NCI-H2196 (cell line): ENCODE measurements around the gene ENOSF1.
"Not testable (repeated sequence)": the region's sequence is repeated elsewhere in the genome, so short reads cannot be mapped to it uniquely, and the experiment has no call there.

Source experiments
- DNase-seq: peaks from one replicate; lab custom pipeline; 2025; ENCODE audit not compliant: unreplicated experiment; lab: John Stamatoyannopoulos, UW

The ENOSF1 gene, protein sequence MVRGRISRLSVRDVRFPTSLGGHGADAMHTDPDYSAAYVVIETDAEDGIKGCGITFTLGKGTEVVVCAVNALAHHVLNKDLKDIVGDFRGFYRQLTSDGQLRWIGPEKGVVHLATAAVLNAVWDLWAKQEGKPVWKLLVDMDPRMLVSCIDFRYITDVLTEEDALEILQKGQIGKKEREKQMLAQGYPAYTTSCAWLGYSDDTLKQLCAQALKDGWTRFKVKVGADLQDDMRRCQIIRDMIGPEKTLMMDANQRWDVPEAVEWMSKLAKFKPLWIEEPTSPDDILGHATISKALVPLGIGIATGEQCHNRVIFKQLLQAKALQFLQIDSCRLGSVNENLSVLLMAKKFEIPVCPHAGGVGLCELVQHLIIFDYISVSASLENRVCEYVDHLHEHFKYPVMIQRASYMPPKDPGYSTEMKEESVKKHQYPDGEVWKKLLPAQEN

DNA sequence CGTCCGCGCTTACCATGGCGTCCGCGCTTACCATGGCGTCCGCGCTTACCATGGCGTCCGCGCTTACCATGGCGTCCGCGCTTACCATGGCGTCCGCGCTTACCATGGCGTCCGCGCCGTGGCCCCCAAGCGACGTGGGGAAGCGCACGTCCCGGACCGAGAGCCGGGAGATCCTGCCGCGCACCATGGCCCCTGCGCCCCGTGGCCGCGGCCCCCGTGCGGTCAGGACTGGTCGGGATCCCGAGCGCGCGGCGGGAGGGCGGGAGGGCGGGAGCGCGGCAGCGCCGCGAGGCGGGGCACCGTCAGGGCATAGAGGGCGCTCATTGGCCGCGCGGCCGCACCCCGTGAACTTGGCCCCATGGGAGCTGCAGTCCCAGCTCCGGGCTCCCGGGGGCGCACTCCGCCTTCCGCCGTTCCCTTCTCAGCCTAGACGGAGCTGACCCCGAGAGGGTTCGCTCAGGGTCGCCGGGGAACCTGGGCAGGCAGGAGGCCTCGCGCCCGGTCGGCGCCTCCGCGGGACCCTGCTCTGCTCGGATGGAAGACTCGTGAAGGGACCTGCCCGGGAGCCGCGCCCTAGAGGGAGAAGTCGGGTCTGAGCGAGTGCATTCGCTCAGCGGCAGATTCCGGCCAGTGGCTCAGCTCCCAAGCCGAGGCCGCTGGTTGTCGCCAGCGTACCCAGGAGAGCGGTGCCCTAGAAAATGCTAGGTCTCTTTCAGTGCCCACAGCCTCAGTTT is at the start of gene ENOSF1:
Gene ENOSF1 (minus strand): TSS at position 230 of the 734 bp plus-strand sequence. CDS start 43 bp downstream, at position 187.
- peak; percentile 79 for DNase-seq

DNA sequence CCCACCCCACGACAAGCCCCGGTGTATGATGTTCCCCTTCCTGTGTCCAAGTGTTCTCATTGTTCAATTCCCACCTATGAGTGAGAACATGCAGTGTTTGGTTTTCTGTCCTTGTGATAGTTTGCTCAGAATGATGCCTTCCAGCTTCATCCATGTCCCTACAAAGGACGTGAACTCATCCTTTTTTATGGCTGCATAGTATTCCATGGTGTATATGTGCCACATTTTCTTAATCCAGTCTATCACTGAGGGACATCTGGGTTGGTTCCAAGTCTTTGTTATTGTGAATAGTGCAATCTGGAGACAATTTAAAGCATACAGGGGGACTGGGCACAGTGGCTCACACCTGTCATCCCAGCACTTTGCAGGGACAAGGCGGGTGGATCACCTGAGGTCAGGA is 47.4 kb upstream of the ENOSF1 start:
- DNase-seq: not testable (repeated sequence)

DNA sequence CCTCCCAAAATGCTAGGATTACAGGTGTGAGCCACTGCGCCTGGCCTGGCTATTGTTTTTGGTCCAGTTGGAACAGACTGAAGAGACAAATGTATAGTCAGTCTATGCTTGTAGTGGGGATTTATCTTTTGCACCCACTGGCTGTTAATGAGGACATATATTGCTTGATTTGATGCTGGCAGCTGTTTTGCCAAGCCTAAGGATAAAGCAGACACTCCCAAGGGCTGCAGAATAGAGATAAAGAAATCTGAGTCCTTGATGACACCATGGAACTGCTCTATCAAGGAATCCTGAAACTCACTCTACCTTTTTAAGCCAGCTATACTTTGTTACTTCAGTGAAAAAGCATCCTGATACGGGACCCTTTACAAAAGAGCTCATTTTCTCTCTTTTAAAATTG is 43.1 kb upstream of the ENOSF1 start:
- DNase-seq: no peak

DNA sequence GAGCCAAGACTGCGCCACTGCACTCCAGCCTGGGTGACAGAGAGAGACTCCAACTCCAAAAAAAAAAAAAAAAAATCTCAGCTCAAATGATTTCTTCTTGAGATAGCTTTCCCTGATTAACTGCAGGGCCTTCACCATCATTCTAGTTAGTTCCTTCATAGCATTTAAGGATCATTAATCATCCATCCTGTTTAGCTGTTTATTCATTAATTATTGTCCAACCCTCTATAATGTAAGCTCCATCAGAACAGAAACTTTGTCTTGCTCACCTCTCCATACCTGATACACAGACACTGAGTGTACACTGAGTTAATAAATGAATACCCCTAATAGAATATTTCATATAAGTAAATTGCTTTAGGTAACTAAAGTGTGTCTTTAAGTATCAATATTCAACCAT is 42.2 kb upstream of the ENOSF1 start:
- DNase-seq: no peak

DNA sequence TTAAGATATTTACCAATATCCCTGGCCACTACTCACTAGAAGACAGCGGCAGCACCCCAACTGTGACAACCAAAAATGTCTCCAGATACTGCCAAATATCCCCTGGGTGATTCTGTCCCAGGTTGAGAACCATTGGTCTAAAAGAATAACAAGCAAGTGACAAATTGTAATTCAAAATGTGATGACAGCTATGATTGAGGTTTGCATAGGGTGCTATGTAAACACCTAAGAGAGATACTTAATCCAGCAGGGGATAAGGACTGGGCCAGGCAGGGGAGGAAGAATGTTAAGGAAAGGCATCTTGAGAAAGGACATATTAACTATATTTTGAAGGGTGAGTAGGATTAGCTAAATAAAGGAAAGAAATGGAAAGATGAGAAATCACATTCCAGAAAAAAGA is 38.0 kb upstream of the ENOSF1 start:
- DNase-seq: no peak

DNA sequence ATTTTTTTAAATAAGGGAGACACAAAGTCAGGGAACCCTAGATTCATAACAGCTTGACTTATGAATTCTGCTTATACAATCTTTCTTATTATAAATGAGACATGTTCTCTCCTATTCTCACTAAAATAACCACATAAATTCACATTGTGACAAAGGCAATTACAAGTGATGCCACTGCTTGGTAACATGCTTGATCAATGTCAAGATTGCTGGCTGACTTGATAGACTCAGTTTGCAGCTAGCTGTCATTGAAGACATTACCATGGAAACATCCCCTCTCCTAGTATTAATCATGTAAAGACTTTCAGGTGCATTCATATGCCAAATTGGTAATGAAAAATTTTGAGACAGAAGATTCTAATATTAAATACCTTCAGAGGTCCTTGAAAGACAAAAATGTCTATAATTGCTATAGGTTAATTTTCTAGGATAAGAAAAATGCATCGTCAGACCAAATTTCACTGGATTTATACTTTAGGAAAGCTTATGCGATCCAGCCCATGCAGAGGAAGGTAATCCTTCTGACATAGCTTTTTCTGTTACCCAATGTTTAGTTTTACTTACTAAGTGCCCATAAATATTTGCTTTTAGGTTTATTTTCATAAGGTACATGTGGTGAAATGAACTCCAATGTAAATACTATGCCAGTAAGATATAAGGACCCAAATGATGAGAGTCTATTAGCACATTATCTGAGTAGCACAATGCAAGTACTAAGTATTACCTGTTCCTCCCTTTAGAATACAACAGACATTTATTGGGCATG is 32.6 kb upstream of the ENOSF1 start:
- DNase-seq: no peak

DNA sequence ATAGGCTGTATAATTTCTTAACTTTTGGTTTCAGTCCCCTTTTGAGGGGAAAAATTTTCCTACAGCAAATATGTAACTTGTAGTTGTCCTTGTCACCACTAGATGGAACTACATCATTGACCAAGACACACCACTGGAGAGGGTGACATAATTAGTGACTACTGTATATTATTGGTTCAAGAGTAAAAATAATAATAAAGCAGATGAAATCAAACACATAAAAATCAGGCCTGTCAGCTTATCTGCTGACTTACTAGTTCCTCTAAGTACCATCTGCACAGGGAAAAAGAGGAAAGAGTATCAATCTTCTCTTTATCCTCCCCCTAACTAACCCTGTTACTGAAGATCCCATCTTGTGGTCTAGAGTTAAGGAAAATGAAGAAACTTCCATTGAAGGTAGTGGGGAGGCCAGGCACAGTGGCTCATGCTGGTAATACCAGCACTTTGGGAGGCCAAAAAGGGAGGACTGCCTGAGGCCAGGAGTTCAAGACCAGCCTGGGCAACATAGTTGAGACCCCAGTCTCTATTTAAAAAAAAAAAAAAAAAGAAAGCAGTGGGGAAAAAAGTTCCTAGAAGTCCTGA is 29.6 kb upstream of the ENOSF1 start:
- DNase-seq: peak; percentile 61

DNA sequence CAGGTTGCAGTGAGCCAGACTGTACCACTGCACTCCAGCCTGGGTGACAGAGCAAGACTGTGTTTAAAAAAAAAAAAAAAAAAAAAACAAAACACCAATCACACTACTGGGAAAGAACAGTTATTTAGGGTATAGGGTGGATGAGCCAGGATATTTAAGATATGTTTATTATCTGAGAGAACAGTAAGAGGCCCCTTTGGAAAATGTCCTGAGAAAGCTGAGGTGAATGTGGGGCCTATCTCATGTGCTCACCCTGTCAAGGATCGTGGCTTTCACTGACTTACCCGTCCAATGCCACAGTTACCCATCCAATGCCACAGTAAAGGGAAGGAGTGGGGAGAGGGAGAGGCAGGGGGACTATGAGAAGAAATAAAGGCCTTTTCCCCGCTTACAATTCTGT is 19.9 kb upstream of the ENOSF1 start:
- DNase-seq: no peak

DNA sequence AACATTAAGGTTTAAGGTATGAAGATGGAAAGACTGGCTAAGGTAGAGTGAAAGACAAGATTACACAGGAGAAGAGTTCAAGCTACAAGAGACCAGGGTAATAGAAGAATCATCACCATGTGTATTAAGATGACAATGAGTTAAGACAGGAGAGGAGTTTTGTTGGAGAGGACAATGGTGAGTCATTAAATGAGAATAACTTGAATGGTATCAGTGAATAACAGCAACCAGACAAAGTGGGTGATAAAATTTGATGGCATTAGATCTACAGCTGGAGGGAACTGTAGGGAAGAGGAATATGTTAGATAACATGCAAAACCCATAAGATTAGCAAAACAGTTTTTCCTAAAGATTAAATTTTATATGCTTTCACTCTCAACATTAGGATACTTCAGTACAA is 18.8 kb upstream of the ENOSF1 start:
- no peak for DNase-seq

DNA sequence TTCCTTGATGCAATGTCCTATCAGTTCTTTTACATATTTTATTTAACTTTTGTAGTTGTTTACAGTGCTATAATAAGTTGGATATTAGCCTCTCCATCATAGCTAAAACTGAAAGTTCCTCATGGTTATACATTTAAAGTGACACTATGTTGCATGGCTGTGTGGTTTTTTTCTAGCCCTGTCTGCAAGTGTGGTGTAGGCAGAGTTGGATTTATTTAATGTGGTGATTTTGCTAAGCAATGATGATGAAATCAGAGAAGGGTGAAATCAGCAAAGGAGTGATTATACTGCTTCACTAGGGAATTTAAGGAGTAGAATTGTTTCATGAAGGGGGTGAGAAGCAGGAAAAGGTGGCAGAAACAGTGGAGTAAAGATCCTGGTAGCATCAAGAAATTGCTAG is 18.3 kb upstream of the ENOSF1 start:
- DNase-seq: no peak

DNA sequence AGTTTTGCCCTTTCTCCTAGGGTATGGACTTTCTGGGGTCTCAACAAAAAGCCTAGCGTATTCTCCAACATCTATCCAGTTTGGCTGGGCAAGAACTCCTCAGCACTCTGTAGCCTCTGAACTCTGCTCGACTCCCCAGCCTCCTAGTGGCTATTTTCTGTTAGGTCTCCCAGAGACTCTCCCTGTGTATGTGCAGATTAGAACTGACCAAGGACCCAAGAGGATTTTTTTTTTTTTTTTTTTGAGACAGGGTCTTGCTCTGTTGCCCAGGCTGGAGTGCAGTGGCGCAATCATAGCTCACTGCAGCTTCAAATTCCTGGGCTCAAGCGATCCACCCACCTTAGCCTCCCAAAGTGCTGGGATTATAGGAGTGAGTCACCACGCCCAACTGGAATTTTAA is 17.7 kb upstream of the ENOSF1 start:
- DNase-seq: not testable (repeated sequence)

DNA sequence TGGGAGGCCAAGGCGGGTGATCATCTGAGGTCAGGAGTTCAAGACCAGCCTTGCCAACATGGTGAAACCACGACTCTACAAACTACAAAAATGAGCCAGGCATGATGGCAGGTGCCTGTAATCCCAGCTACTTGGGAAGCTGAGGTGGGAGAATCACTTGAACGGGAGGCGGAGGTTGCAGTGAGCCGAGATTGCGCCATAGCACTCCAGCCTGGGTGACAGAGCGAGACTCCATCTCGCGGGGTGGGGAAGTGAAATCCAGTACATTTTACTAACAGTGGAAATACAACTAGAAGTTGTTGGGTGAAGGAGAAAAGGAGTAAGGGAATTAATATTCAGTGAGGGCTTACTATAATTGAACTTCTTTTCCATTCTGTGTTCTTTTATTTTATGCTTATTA is 13.2 kb upstream of the ENOSF1 start:
- no peak for DNase-seq

DNA sequence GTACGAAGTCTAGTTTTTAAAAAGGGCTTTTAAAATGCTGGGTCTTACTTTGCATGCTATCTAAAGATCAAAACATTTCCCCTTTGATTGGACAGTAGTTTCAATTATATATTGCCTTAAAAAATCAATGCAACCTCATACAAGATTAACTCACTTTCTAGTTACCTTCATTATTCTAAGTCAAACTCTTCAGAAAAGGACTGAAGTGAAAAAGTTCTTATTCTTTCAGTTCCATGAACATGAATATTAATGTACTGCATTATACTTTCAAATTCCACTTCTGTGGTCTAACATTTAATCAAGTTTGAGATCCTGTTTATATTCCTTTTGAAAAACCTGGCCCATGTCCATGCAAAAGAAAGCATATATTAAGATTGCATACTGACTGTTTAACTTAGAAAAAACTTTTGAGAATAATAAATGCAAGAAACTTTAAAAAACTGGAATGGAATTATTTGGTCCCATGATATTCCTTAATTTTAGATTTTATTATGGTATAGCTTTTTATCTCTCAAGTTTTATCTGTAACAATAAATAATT is 11.2 kb upstream of the ENOSF1 start:
- DNase-seq: no peak

DNA sequence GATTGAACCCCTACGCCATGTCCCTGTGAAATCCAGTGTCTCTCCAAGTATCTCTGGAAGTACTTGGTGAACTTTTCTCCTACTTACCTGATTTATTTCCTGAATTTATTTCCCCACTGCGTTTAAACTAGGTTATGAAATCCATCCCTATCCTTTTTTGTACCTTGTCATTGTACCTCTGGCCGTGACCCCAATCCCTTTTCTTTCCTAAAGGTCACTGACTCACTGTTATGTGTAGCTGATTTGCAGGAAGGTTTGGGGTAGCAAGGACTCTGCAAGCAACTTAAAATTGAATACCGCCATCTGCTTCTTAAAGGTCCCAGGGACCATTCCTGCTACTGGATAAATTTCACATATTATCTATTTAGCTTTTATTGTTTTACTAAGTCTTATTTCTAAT is 4.6 kb upstream of the ENOSF1 start:
- no peak for DNase-seq

DNA sequence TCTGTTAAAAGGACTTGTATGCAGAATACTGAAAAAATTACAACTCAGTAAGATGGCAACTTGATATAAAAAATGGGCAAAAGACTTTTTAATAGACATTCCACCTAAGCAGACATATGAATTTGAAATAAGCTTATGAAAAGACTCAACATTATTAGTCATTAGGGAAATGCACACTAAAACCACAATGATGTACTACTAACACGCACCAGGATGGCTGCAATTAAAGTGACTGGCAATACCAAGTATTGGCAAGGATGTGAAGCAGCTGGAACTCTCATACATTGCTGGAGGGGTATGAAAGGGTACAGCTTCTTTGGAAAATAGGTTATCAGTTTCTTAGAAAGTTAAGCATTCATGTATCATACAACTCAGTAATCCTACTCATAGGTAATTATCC is 3.2 kb upstream of the ENOSF1 start:
- no peak for DNase-seq

DNA sequence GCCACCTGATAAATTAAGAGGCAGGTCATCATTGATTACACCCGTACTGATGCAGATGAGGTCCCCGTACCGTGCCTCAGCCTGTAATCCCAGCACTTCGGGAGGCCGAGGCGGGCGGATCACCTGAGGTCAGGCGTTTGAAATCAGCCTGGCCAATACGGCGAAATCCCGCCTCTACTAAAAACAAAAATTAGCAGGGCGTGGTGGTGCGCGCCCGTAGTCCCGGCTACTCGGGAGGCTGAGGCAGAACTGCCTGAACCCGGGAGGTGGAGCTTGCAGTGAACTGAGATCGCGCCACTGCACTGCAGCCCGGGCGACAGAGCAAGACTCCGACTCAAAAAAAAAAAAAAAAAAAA is 683 bp upstream of the ENOSF1 start:
- no peak for DNase-seq

DNA sequence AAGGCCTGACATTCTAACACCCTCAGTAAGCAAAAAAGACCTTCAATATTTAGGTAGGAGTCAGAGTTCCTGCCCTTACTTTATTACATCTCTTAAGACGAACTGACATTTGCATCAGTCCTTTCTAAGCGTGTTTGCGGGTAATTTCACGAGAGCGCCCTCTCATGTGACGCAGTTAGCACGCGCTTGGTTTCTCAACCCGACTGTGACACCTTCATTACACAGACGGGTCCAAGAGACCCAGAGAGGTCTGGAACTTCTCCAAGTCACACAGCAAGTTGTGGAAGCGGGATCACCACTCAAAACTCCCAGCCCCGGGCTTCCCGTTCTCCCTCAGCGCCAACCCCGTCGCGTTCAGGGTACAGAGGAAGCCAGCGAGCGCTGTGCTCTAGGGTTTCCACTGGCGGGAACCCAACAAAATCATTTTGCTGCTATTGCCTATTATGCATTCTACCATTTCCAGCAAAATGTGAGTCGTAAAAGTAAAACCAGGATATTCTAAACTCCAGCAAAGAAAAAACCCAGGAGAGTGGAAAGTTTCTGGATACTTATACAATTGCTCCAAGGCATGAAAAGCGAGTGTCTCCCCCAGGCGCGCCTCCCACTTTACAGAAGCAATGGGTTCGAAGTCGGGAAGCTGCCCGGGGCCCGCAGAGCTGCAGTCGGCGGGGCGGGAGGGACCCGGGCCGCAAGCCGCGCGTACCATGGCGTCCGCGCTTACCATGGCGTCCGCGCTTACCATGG is 601 bp downstream of the ENOSF1 start:
- DNase-seq: peak; percentile 69

DNA sequence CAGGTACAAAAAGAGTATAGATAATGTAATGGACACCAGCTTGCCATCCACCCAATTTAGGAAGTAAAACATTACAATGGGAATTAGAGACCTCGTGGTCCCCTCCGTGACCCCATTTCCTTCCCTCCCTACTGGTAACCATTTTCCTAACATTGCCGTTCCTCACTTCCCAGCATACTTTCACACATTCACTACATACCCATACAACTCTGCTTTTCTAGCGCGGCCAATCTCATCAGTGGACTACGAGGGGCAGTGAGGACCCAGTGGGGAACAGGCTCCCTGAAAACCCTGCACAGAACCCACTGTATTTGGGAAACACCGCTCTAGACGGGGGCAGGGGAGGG is 1.1 kb downstream of the ENOSF1 start:
- DNase-seq: no peak

DNA sequence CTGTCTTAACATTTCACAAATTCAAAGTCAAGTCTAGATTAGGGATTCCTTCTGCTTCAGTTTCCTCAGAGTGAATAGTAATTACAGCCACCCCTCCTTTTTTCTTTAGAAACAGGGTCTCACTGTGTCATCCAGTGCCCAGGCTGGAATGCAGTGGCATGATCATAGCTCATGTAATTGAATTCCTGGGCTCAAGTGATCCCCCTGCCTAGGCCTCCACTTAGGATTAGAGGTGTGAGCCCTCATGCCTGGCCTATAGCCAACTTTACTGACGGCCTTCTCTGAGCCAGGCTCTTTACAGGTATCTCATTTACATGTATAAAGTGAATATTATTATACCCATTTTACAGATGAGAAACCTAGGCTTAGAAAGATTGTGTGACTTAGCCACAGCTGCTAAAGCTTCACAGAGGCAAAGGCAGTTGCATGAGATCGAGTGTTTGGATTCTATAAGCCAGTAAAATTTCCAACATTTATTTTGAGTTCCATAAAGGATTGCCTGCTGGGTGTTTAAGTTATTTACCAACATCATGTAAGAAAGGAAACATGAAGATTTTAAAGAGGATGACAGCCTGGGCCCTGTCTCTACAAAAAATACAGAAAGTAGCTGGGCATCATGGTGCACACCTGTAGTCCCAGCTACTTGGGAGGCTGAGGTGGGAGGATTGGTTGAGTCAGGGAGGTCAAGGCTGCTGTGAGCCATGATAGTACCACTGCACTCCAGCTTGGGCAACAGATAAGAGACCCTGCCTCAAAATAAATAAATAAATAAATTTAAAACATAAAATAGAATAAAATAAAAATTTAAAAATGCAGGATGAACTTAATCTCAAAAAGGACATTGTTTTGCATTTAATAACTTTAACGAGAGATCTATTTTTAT is 1.8 kb downstream of the ENOSF1 start:
- DNase-seq: no peak

DNA sequence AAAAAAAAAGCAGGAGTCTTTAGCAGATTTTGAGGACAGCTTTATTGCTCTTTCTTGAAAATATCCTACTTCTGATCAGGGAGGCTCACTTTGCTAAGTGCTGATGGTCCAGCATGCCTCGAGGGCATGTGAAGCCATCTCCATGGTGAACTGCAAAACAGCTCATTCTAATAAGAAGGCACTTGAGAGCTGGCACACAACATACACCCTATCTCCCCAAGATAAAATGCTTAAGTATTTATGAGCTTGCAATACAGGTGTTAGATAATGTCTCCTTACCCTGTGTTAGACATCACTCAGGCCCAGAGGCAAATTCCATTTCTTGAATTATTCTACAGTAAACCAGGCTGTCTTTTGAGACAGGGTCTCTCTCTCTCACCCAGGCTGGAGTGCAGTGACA is 2.7 kb downstream of the ENOSF1 start:
- no peak for DNase-seq
